SU-DHL-6 (cell line): ENCODE data around the gene PPP2R2D.

Experiments
- CTCF ChIP-seq: fragments of 200-600 bp; sonication (generic); IDR thresholded peaks from one replicate; pipeline ENCODE4 v1.5.1; 2017; ENCODE audit warnings: antibody characterized with exemption, mild to moderate bottlenecking, low read length, moderate library complexity; ENCODE audit not compliant: insufficient read depth, poor library complexity, severe bottlenecking
- EZH2phosphoT487 ChIP-seq: fragments of 200-600 bp; sonication (generic), shearing (Covaris generic); conservative IDR thresholded peaks from 2 replicates; pipeline ENCODE4 v1.6.1; 2018; ENCODE audit warnings: mild to moderate bottlenecking, antibody characterized with exemption, low read length, moderate library complexity, mixed read lengths

- TF ChIP-seq CTCF (no peak), EZH2phosphoT487 (no peak)
Measured at GRCh38 chr10:131980321-131980720, 79.5 kb downstream of the PPP2R2D start.
